Measurements from ENCODE around the gene TBL2. TPM values are rescaled to one million over a fixed set of nuclear protein-coding genes. Genes with fewer than 3 reads are reported as not detected.

Gene TBL2
- total and polyA plus RNA-seq, 2 donors from 2014 or later, result 18.8 to 33.6 TPM

- peak overlapping the region; percentile 2 to 82 (median 80) for H3K4me3 ChIP-seq (ENCODE audit: low read length in 3 of 3)
- H3K9ac ChIP-seq (ENCODE audit: low read length in 3 of 3), result peak overlapping the region in 2 of 3 donors; percentile 57 to 85
- intact Hi-C loops (cut with DNase I), result no loop called here
- FAIRE-seq, result no peak
- H3K36me3 ChIP-seq (ENCODE audit: control insufficient read depth in 2 of 3, insufficient read depth in 3 of 3, low read length in 3 of 3), result peaks cover 0 to 4% (median 2%) of the 10 kb centered on the region in 3 donors
- no peaks in the 10 kb centered on the region for H3K27me3 ChIP-seq (ENCODE audit: control insufficient read depth, insufficient read depth, low read length)
- TF ChIP-seq CTCF (IDR thresholded peaks at IDR 0.05; ENCODE audit: borderline replicate concordance, extremely low read depth, insufficient read depth), result no peak
- peak in 1 of 5 donors; percentile 17 for DNase-seq
- peaks cover 0 to 20% (median 16%) of the 10 kb centered on the region in 3 donors for H3K4me1 ChIP-seq (ENCODE audit: control insufficient read depth in 2 of 3, insufficient read depth in 2 of 3, low read depth in 1 of 3, low read length in 3 of 3)
- peak overlapping the region; percentile 16 to 69 for H3K27ac ChIP-seq (ENCODE audit: low read depth in 2 of 2, low read length in 2 of 2)
- H3K9me3 ChIP-seq (ENCODE audit: control insufficient read depth in 2 of 3, insufficient read depth in 1 of 3, low read length in 3 of 3), result no peaks in the 10 kb centered on the region
These were observed 58.3 kb downstream of the TBL2 start for GRCh38 chr7:73519867-73520672.

GRCh38 chr7:73518470-73518869 lies 59.9 kb downstream of the TBL2 start:
- no peak overlapping the region for H3K9ac ChIP-seq (ENCODE audit: low read length in 3 of 3)
- DNase-seq, result no peak
- no peak overlapping the region for H3K4me3 ChIP-seq (ENCODE audit: low read length in 3 of 3)
- H3K36me3 ChIP-seq (ENCODE audit: control insufficient read depth in 2 of 3, insufficient read depth in 3 of 3, low read length in 3 of 3), result peaks cover 0 to 13% (median 6%) of the 10 kb centered on the region in 3 donors
- no peak for FAIRE-seq
- H3K9me3 ChIP-seq (ENCODE audit: control insufficient read depth in 2 of 3, insufficient read depth in 1 of 3, low read length in 3 of 3), result no peaks in the 10 kb centered on the region
- H3K4me1 ChIP-seq (ENCODE audit: control insufficient read depth in 2 of 3, insufficient read depth in 2 of 3, low read depth in 1 of 3, low read length in 3 of 3), result peaks cover 0 to 20% (median 16%) of the 10 kb centered on the region in 3 donors
- intact Hi-C loops (cut with DNase I), result no loop called here
- no peak overlapping the region for H3K27ac ChIP-seq (ENCODE audit: low read depth in 2 of 2, low read length in 2 of 2)
- H3K27me3 ChIP-seq (ENCODE audit: control insufficient read depth, insufficient read depth, low read length), result no peaks in the 10 kb centered on the region
- no peak for TF ChIP-seq CTCF (IDR thresholded peaks at IDR 0.05; ENCODE audit: borderline replicate concordance, extremely low read depth, insufficient read depth)

Other genes starting within 250 kb of the TBL2 start
- 0.22 TPM for gene FZD9, start 144.8 kb downstream of the TBL2 start, total RNA-seq
- gene FZD9, start 144.8 kb downstream of the TBL2 start, polyA plus RNA-seq (ENCODE audit: insufficient read depth, low read depth, low replicate concordance), result not detected
- 52.0 TPM for gene BAZ1B, start 56.3 kb downstream of the TBL2 start, total RNA-seq
- gene BAZ1B, start 56.3 kb downstream of the TBL2 start, polyA plus RNA-seq (ENCODE audit: insufficient read depth, low read depth, low replicate concordance), result 10.4 TPM
- gene BCL7B, start 20.9 kb downstream of the TBL2 start, total RNA-seq, result 55.4 TPM
- 67.3 TPM for gene BCL7B, start 20.9 kb downstream of the TBL2 start, polyA plus RNA-seq (ENCODE audit: insufficient read depth, low read depth, low replicate concordance)
- 26.2 TPM for gene MLXIPL, start 45.9 kb upstream of the TBL2 start, total RNA-seq
- gene MLXIPL, start 45.9 kb upstream of the TBL2 start, polyA plus RNA-seq (ENCODE audit: insufficient read depth, low read depth, low replicate concordance), result 27.9 TPM
- gene VPS37D, start 89.3 kb upstream of the TBL2 start, total RNA-seq, result 13.2 TPM
- 19.3 TPM for gene VPS37D, start 89.3 kb upstream of the TBL2 start, polyA plus RNA-seq (ENCODE audit: insufficient read depth, low read depth, low replicate concordance)
- gene DNAJC30, start 104.9 kb upstream of the TBL2 start, total RNA-seq, result 15.0 TPM
- 28.6 TPM for gene DNAJC30, start 104.9 kb upstream of the TBL2 start, polyA plus RNA-seq (ENCODE audit: insufficient read depth, low read depth, low replicate concordance)
- 61.0 TPM for gene BUD23, start 105.0 kb upstream of the TBL2 start, total RNA-seq
- 92.7 TPM for gene BUD23, start 105.0 kb upstream of the TBL2 start, polyA plus RNA-seq (ENCODE audit: insufficient read depth, low read depth, low replicate concordance)
- 7.4 TPM for gene STX1A, start 141.1 kb upstream of the TBL2 start, total RNA-seq
- 2.2 TPM for gene STX1A, start 141.1 kb upstream of the TBL2 start, polyA plus RNA-seq (ENCODE audit: insufficient read depth, low read depth, low replicate concordance)
- gene ABHD11, start 160.2 kb upstream of the TBL2 start, total RNA-seq, result 95.7 TPM
- gene ABHD11, start 160.2 kb upstream of the TBL2 start, polyA plus RNA-seq (ENCODE audit: insufficient read depth, low read depth, low replicate concordance), result 55.3 TPM
- gene CLDN3, start 191.7 kb upstream of the TBL2 start, total RNA-seq, result 180 TPM
- 76.5 TPM for gene CLDN3, start 191.7 kb upstream of the TBL2 start, polyA plus RNA-seq (ENCODE audit: insufficient read depth, low read depth, low replicate concordance)